GM12865 (cell line): Measurements from ENCODE around the gene UROD.

ENCODE experiments used
- DNase-seq: peaks from one replicate; pipeline ENCODE4 v3.0.0; 2010; ENCODE audit warnings: low read depth
- H3K4me3 ChIP-seq: 2 replicates; pipeline ENCODE4 v1.5.1; 2011; ENCODE audit warnings: mild to moderate bottlenecking, low read depth, low read length, control low read depth
- TF ChIP-seq, protein P1 (sequence below): IDR thresholded peaks from 2 replicates; pipeline ENCODE4 v1.5.1; 2011; ENCODE audit warnings: low read length, control low read depth, low read depth, inconsistent platforms; ENCODE audit not compliant: insufficient read depth; ENCODE audit errors: missing control alignments

The UROD gene

DNA sequence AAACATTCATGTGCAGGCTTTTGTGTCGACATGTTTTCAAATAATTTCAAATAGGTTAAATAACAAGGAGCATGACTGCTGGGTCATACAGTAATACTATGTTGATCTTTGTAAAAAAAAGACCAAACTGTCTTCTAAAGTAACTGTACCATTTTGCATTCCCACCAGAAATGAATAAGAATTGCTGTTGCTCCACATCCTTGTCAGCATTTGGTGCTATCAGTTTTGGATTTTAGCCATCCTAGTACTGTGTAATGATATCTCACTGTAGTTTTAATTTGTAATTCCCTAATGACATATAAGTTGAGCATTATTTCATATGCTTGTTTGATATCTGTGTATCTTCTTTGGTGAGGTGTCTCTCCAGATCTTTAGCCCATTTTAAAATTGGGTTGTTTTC lies 11.6 kb downstream of the UROD start:
- no peak for DNase-seq
- H3K4me3 ChIP-seq = no peak overlapping the region
- TF ChIP-seq, protein P1, sequence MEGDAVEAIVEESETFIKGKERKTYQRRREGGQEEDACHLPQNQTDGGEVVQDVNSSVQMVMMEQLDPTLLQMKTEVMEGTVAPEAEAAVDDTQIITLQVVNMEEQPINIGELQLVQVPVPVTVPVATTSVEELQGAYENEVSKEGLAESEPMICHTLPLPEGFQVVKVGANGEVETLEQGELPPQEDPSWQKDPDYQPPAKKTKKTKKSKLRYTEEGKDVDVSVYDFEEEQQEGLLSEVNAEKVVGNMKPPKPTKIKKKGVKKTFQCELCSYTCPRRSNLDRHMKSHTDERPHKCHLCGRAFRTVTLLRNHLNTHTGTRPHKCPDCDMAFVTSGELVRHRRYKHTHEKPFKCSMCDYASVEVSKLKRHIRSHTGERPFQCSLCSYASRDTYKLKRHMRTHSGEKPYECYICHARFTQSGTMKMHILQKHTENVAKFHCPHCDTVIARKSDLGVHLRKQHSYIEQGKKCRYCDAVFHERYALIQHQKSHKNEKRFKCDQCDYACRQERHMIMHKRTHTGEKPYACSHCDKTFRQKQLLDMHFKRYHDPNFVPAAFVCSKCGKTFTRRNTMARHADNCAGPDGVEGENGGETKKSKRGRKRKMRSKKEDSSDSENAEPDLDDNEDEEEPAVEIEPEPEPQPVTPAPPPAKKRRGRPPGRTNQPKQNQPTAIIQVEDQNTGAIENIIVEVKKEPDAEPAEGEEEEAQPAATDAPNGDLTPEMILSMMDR = no peak

DNA sequence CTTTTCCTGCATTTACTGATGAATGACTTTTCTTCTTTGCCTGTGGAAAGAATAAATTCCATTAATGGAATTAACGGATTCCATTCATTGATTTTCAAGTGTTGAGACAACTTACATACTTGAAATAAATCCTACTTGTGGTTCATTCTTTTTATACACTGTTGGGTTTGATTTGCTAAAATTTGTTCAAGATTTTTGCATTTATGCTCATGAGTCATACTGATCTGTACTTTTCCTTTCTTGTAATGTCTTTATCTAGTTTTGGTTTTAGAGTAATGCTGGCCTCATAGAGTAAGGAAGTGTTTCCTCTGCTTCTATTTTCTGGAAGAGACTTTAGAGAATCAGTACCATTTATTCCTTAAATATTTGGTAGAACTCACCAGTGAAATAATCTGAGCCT lies 14.4 kb downstream of the UROD start:
- DNase-seq = no peak
- H3K4me3 ChIP-seq = no peak overlapping the region
- TF ChIP-seq, protein P1 = no peak

DNA sequence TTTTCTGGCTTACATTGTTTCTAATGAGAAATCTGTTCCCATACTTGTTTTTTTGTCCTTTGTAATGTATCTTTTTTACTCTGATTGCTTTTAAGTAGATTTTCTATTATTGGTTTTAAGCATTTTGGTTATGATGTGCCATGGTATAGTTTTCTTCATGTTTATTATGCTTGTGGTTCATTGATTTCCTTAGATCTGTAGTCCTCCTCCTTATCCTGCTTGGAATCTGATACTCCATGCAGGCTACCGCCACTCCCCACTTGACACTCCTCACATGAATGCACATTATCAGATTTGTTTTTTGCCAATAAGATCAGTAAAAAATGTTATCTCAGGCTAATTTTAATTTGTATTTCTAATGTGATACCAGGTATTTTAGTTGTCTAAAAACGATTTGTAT lies 20.8 kb downstream of the UROD start:
- no peak for DNase-seq
- H3K4me3 ChIP-seq = no peak overlapping the region
- TF ChIP-seq, protein P1 = no peak

DNA sequence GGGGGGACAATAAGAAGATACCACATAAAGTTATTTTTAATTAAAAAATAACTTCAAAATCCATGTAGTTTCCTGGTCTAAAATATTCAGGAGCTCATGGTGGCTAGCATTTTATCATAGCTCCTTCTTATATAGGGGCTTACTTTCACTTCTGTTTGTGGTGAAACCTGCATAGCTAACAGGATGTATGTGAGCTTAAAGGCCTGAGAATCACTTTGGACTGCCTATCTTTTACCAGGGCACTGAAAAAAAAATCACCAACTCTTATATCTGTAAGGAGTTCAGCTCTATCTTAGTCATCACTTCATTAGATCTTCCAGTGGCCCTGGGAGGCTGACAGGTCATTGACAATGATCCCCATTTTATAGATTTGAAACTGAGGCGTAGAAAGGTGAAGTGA lies 21.3 kb downstream of the UROD start:
- TF ChIP-seq, protein P1 = no peak
- DNase-seq = peak; percentile 64
- H3K4me3 ChIP-seq = no peak overlapping the region

DNA sequence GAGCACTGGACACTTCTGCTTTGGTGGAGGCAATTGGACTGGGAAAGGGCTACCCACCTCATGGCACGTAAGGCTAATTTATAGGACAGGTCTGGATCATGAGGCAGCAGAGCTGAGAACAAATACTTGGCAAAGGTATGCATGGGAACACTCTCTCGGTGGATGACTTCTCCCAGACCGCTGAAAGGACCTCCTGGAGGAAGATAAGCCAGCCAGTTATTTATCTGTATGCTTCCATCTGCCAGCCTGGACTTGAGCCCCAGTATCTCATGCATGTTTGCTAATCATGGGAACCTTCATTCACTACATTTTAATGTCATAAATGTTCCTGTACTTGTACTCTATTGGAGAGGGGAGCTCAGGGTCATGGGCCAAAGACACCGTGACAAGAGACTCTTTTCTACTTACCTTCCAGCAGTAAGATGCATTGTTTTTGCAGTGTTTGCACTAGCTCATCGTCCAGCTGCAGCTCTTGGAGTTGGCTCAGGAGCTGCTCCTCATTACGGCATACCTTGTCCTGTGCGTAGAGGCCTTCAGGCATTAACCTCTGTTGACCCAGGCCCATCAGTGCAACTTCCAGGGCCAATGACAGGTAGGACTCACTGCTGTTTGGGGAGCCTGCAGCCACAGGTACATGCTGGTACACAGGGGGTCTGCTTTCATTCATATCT lies 23.7 kb downstream of the UROD start:
- no peak for DNase-seq
- TF ChIP-seq, protein P1 = no peak
- H3K4me3 ChIP-seq = no peak overlapping the region

DNA sequence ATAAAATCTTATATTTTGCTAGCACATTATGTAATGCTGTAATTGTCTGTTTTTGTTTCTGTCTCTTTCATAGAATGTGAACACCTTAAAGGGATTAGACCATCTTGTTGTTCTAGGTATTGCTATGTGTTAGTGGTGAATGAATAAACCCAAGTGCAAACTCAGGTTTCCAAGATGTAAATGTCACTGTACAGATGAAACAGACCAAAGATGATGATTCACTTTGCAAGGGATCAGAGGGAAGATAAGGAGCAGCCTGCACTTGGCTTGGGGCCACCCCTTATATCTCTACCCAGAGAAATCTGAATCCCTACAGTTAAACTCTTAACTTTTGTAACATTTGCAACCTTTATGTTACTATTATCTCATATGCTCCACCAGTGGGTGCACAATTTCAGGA lies 25.4 kb downstream of the UROD start:
- TF ChIP-seq, protein P1 = no peak
- H3K4me3 ChIP-seq = no peak overlapping the region
- DNase-seq = no peak

DNA sequence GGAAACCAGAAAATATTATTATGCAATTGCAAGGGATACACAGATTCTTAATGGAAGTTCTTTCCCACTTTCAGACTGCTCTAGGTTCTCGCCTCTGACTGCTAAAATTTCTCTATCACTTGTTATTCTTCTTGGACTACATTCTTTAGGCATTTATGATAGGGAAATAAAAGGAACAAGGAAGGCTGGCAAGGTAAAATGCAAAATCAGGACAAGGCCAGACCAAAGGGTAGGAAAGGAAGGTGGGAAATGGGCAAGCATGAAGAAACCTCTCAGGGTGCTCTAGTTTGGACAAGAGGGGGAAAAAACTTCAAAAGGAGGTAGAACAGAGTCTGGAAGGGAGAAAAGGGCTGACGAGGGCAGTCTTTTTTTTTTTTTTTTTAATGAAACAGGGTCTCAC lies 26.2 kb downstream of the UROD start:
- TF ChIP-seq, protein P1 = no peak
- no peak overlapping the region for H3K4me3 ChIP-seq
- no peak for DNase-seq
